Activated T-helper 1 cell treated with anti-CD3 and anti-CD28 coated beads, Interleukin-12 subunit alpha, Interleukin-12 subunit beta, Interleukin-2, Interleukin-4 antibody, amounts not matched to agents 30 ng/mL and 10 ng/mL and 1 ng/mL, durations not matched to agents 14 hours and 24 hours and 36 hours (primary cell): ENCODE results near the gene SLC35B1. TPM values are rescaled to one million over a fixed set of nuclear protein-coding genes. Genes with fewer than 3 reads are reported as not detected.

Source experiments
- DNase-seq: peaks from one replicate; pipeline ENCODE4 v3.0.0; 2021; ENCODE audit warnings: low spot score
- H3K27ac Mint-ChIP-seq: one replicate; pipeline ENCODE4 v1.8.0; 2021; ENCODE audit warnings: mild to moderate bottlenecking, mixed read lengths
- H3K27me3 Mint-ChIP-seq: one replicate; pipeline ENCODE4 v1.8.0; 2022; ENCODE audit warnings: mild to moderate bottlenecking, moderate library complexity, mixed read lengths; ENCODE audit not compliant: insufficient read depth
- H3K36me3 Mint-ChIP-seq: one replicate; pipeline ENCODE4 v1.8.0; 2021; ENCODE audit warnings: low read depth, mixed read lengths
- H3K4me1 Mint-ChIP-seq: one replicate; pipeline ENCODE4 v1.8.0; 2021; ENCODE audit warnings: low read depth, mixed read lengths
- H3K4me3 Mint-ChIP-seq: one replicate; pipeline ENCODE4 v1.8.0; 2021; ENCODE audit warnings: mild to moderate bottlenecking, moderate library complexity, mixed read lengths
- H3K9me3 Mint-ChIP-seq: one replicate; pipeline ENCODE4 v1.8.0; 2021; ENCODE audit warnings: mixed read lengths
- intact Hi-C: fragments of 100-400 bp; cut with micrococcal nuclease; formaldehyde crosslinking; loops from one replicate; pipeline ENCODE4 v1.15.1; 2024
- total RNA-seq: library from RNA; stranded (reverse); gene quantifications from 2 replicates; pipeline ENCODE4 v1.2.3, GENCODE V29; 2022

SLC35B1 gene
- total RNA-seq, 1 donor from 2014 or later = 71.6 TPM

DNA sequence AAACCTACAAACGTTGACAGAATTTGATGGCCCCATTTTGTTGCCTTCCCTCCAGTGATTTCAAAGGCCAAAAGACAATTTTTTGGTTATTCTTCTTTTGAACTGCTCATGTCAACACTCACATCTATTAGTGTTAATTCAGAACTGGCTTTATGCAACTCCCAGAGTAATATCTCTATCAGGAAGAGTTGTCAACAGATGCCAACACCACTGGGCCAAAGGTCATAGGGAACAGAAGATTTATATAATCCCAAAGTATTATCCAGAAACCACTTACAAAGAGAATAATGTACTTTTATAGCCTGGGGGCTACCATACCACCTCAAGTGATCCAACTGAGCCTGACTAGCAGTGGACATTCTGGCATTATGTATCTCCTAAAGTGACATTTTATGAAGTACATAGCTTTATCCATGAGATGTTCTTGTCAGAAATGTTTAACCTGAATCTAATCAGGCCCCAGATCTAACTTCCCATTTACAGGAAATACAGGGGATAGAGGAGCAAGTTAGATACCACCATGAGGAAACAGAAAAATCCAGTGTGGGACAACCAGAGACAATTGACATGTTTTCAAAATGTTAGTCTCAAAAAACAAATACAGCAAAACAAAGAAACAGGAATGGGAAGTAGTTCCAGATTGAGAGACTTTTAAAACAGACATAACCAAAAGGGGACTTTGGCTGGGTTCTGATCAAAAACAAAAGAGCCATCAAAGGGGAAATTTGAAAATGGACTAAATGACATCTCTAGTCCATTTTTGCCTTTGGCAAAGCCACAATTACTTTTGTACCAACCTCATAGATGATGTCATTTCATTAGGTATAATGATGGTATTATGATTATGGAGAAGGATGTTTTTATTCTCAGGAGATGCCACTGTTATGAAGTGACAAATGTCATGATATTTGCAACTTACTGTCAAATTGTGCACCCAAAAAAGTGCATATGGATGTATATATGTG, 37.7 kb upstream of the SLC35B1 start:
- H3K27ac Mint-ChIP-seq = peak overlapping the region; percentile 93
- intact Hi-C loops = loop anchor here (5.0 kb wide), 1 partner anchor 992 kb away; no protein-coding TSS in a partner anchor
- no peak for DNase-seq
- H3K27me3 Mint-ChIP-seq = no peaks in the 10 kb centered on the region
- peaks cover 14% of the 10 kb centered on the region for H3K36me3 Mint-ChIP-seq
- peaks cover 83% of the 10 kb centered on the region for H3K4me1 Mint-ChIP-seq
- peaks cover 7% of the 10 kb centered on the region for H3K9me3 Mint-ChIP-seq
- peak overlapping the region; percentile 78 for H3K4me3 Mint-ChIP-seq

DNA sequence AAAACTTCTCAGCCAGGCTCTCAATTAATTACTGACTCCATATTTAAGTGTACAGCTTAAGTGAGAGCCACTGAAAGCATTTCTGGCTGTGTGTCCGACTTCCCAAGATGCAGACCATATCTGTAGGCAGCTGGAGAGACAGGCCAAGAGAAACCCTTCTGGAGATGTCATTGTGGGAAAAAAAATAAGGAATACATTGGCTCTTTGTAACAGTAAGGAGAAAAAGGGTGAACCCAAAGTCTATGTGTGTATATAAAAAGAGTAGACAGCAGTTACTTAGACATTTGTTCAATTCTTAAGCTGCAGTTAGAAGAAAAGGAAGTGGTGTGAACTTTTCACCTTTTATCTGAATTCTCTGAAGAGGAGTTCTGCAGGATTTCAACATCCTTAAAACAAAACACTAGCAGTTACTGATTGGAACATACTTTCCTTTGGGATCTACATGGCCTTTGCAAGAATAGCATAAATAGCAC, 34.4 kb upstream of the SLC35B1 start:
- Mint-ChIP-seq H3K4me3 (peak overlapping the region; percentile 80), H3K27ac (peak overlapping the region; percentile 99), H3K27me3 (no peaks in the 10 kb centered on the region), H3K4me1 (peaks cover 85% of the 10 kb centered on the region), H3K36me3 (peaks cover 18% of the 10 kb centered on the region), H3K9me3 (peaks cover 7% of the 10 kb centered on the region)
- DNase-seq = no peak
- intact Hi-C loops = no loop called here

DNA sequence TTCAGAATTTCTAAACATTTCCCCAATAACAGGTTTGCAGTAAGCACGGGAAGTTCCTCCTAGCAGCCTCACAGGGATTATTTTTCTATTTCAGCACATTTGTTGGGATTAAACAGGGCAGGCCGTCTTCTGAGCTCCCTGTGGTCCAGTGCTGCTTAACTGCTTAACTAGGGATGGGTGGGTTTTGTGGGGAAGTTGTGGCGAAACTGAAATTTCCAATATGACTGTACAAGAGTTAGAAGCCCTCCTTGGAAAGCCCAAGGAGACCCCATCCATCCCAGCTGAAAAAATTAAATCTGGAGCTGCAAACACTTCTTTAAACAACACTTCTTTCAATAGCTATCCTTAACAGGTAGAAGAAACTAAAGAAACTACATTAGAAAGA, 33.9 kb upstream of the SLC35B1 start:
- intact Hi-C loops = no loop called here
- Mint-ChIP-seq H3K4me1 (peaks cover 85% of the 10 kb centered on the region), H3K27ac (peak overlapping the region; percentile 99), H3K36me3 (peaks cover 18% of the 10 kb centered on the region), H3K4me3 (peak overlapping the region; percentile 80), H3K27me3 (no peaks in the 10 kb centered on the region), H3K9me3 (peaks cover 7% of the 10 kb centered on the region)
- no peak for DNase-seq

DNA sequence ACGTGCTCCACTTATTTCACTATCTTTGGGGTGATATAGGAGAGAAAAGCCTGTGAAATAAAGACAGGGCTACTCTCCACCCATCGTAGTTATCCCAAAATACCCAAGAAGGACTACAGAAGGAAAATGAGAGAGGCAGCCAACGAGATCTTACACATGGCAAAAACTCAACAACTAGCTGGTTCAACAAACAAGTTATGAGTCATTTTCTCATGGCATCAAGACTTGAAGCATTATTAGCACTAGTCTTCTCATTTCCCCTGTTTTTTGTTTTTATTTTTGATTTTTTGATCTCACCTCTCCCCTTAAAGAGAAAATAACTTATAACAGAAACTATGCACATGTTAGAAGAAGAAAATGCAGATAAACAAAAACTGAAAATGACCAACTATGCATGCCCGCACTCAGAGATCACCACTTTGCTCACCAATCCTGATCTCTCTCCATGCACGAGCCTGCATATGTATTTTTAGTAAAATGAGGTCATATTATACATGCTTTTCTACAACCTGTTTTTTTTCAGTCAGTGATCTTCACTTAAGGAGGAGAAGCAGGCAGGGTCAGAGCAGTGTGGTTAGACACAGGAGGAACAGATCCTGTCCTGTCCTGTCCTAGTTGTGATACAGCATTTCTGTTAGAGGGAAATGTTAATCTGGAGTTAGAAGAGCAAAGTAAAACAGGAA, 33.4 kb upstream of the SLC35B1 start:
- peaks cover 18% of the 10 kb centered on the region for H3K36me3 Mint-ChIP-seq
- peaks cover 7% of the 10 kb centered on the region for H3K9me3 Mint-ChIP-seq
- no peaks in the 10 kb centered on the region for H3K27me3 Mint-ChIP-seq
- H3K4me1 Mint-ChIP-seq = peaks cover 85% of the 10 kb centered on the region
- DNase-seq = no peak
- peak overlapping the region; percentile 99 for H3K27ac Mint-ChIP-seq
- peak overlapping the region; percentile 80 for H3K4me3 Mint-ChIP-seq
- intact Hi-C loops = no loop called here

DNA sequence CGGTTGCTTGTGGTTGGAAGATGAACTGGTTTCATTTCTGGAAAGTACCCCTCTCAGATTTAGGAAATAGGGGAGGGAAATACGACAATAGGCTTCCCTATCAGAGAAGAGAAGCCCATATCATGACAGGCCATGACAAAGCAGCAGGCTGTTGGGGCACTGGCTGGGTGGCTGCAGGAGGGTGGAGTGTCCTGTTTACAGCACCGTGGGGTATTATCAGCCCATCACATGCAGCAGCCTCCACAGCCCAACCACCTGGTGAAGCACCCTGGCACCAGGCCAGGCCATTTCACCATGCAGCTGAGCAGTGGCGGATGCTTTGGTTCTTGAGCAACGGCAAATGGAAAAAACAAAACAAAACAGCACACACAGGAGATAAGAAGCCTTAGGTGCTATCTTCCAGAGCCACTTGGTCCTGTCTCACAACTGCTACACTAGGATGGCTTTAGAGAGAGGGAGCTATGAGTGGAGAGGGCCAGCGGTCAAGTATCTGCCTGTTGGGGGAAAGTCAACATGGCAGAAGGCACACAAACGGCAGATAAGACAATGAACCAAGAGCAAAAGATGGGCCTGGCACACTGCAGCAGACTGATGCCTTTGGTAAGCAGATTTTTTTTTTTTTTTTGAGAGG, 32.0 kb upstream of the SLC35B1 start:
- H3K27ac Mint-ChIP-seq = peak overlapping the region; percentile 99
- no peaks in the 10 kb centered on the region for H3K27me3 Mint-ChIP-seq
- H3K36me3 Mint-ChIP-seq = peaks cover 12% of the 10 kb centered on the region
- DNase-seq = peak; percentile 83
- intact Hi-C loops = loop anchor here (1.0 kb wide), 5 partner anchors 9 to 49 kb away; partner anchors contain the start of genes FAM117A and KAT7
- H3K4me3 Mint-ChIP-seq = peak overlapping the region; percentile 80
- H3K4me1 Mint-ChIP-seq = peaks cover 72% of the 10 kb centered on the region
- no peaks in the 10 kb centered on the region for H3K9me3 Mint-ChIP-seq

DNA sequence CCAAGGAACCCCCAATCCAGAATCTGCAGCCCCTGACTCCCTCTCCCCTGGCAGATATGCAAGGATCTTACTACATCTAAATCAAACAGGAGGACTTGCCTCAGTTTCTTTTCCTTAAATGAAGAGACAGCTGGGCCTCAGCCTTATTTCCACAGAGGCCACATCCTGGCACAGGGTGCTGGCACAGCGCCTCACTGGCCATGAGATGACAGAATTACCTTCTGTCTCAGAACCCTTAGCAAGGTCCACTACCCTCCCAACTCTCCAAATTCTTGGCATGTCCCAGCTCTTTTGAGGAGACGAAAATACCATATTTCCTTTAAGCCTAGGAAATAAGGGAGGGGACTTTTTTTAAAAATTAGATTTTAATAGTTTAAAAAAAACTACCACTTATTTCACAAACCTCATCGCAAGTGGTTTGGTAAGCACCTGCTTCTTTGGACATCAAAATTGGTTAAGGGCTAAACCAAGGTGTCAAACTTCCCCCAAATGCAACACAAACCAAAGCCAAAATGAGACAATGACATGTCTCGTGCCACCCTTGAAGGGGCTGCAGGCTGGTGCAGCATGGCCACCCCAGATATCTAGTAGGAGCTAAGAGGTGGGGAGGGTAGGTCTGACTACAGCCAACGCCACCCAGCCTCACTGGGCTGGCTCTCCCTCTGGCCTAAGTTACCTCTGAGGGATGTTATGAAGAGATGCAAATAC, 30.8 kb upstream of the SLC35B1 start:
- no peak for DNase-seq
- peaks cover 75% of the 10 kb centered on the region for H3K4me1 Mint-ChIP-seq
- H3K27me3 Mint-ChIP-seq = no peaks in the 10 kb centered on the region
- H3K4me3 Mint-ChIP-seq = peak overlapping the region; percentile 80
- intact Hi-C loops = loop anchor here (1.0 kb wide), 5 partner anchors 10 to 50 kb away; partner anchors contain the start of genes FAM117A and KAT7
- H3K9me3 Mint-ChIP-seq = no peaks in the 10 kb centered on the region
- H3K36me3 Mint-ChIP-seq = peaks cover 14% of the 10 kb centered on the region
- peak overlapping the region; percentile 99 for H3K27ac Mint-ChIP-seq

DNA sequence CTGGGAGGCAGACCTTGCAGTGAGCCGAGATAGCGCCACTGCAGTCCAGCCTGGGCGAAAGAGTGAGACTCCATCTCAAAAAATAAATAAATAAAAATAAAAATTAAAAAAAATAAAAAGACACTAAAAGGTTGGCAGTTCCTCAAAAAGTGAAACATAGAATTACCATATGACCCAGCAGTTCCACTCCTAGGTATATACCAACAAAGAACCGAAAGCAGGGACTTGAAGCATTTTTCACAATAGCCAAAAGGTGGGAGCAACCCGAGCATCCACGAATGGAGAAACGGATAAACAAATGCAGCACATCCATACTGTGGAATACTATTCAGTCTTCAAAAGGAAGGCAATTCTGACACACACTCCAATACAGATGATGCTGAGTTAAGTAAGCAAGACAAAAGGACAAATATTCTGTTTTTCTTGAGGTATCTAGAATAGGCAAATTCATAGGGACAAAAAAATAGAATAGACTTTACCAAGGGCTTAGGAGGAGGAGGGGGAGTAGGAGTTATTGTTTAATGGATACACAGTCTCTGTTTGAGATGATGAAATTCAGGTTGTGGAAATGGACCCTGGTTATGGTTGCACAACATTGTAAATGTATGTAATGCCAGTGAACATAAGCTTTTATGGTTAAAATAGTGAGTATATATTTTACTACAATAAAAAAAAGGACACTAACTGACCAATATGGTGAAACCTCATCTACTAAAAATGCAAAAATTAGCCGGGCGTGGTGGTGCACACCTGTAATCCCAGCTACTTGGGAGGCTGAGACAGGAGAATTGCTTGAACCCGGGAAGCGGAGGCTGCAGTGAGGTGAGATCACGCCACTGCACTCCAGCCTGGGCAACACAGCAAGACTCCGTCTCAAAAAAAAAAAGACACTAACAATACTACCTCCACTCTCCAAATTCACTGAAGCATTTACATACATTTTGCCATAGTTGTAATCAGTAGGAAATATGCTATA, 27.0 kb upstream of the SLC35B1 start:
- no peak overlapping the region for H3K4me3 Mint-ChIP-seq
- peak overlapping the region; percentile 31 for H3K27ac Mint-ChIP-seq
- peaks cover 57% of the 10 kb centered on the region for H3K4me1 Mint-ChIP-seq
- H3K9me3 Mint-ChIP-seq = no peaks in the 10 kb centered on the region
- intact Hi-C loops = no loop called here
- H3K27me3 Mint-ChIP-seq = no peaks in the 10 kb centered on the region
- DNase-seq = no peak
- H3K36me3 Mint-ChIP-seq = peaks cover 27% of the 10 kb centered on the region

DNA sequence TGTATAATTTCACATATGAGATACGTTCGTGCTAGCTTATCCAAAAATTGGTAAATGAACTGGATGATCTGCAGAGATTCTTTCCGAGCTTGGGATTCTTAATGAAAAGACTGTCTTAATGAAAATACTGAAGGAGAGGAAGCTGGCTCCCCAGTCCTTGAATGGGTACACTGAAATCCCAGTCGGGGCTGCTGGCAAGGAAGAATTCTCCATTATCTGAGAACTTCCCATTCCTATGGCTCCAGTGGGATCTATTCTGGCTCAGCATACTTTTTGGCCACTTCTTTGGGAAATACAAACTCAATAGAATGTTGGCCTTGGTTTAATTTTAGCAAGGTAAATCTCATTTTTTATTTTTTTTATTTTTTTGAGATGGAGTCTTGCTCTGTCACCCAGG, 23.7 kb upstream of the SLC35B1 start:
- no peak overlapping the region for H3K27ac Mint-ChIP-seq
- H3K4me3 Mint-ChIP-seq = no peak overlapping the region
- no peaks in the 10 kb centered on the region for H3K9me3 Mint-ChIP-seq
- peaks cover 39% of the 10 kb centered on the region for H3K4me1 Mint-ChIP-seq
- intact Hi-C loops = no loop called here
- peaks cover 36% of the 10 kb centered on the region for H3K36me3 Mint-ChIP-seq
- DNase-seq = no peak
- no peaks in the 10 kb centered on the region for H3K27me3 Mint-ChIP-seq

DNA sequence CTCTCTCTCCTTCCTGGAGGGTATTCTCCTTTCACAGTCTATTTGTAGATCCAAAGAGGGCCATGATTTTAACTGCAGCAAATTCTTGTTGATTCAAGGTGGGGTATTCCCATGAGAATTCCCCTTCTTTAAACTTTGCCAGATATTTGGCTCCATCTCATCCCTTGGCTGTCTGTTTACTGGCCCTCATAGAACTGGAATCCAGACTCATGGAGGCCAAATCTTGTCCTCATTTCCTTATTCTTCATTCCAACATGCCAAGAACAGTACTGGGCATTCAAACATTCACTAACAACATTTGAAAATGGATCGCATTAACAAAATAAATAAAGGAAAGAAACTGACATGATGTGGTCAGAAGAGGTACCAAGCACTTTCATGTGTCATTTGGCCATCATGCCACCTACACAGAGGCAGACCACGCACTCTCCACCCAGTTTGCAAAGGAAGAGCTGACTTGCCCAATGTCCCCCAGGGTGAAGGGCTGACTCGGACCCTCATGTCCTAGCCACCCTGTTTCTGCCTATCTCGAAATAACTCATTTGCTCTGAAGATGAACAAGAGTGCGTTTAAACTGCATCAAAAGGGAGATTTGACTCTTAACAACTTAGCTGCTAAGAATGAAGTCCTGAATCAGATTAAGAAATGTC, 23.1 kb upstream of the SLC35B1 start:
- H3K27ac Mint-ChIP-seq = peak overlapping the region; percentile 56
- intact Hi-C loops = no loop called here
- H3K36me3 Mint-ChIP-seq = peaks cover 36% of the 10 kb centered on the region
- no peaks in the 10 kb centered on the region for H3K27me3 Mint-ChIP-seq
- no peaks in the 10 kb centered on the region for H3K9me3 Mint-ChIP-seq
- H3K4me1 Mint-ChIP-seq = peaks cover 37% of the 10 kb centered on the region
- no peak overlapping the region for H3K4me3 Mint-ChIP-seq
- DNase-seq = no peak

DNA sequence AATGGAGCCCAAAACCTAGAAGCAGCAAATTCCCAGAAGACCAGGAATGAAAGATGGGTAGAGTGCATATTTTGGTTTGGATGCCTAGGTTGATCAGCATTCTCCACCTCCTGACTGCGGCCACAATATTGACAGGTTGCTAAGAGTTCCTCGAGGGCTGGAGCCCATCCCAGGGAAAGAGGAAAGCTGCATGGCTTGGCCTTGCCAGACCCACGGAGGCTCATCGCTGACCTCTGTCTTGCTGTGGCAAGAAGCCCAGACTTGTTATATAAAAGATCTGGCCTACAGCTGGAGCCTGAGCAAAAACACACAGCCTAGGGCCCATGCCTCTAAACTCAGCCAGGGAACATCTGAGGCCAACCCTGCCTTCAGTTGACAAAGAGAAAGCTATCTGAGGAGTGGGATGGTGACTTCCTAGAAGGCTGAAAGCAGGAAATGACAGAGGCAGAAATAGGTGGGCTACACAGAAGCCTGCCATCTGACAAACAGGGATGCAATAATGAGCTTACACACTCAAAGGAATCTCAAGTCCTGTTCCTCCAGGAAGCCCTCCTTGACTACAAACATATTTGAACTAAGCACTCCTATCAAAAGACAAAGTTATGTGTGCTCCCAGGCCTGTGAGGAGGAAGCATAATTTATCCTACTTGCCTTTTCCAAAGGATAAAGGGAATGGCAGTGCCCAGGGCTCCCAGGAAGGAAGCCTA, 22.5 kb upstream of the SLC35B1 start:
- no peak for DNase-seq
- no peaks in the 10 kb centered on the region for H3K27me3 Mint-ChIP-seq
- no peaks in the 10 kb centered on the region for H3K9me3 Mint-ChIP-seq
- peaks cover 37% of the 10 kb centered on the region for H3K4me1 Mint-ChIP-seq
- intact Hi-C loops = no loop called here
- H3K36me3 Mint-ChIP-seq = peaks cover 42% of the 10 kb centered on the region
- no peak overlapping the region for H3K4me3 Mint-ChIP-seq
- no peak overlapping the region for H3K27ac Mint-ChIP-seq

DNA sequence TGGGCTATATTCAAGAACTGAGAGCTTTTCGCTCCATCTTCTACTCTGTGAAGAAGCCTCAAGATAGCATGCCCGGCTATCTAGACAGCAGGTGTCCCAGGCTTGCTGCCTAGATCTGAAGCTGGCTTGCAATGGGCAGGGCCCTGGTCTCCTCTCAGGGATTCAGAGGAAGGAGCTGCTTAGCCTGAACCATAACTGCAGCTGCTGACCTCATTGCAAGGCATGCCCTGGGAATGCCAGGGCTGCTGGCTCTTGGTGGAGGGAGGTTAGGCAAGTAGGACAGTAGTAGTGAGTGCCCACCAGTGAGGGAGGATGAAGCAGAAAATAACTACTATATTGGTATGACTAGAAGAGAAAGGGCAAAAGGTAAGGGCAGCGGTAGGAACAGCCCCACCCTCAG, 21.3 kb upstream of the SLC35B1 start:
- peaks cover 43% of the 10 kb centered on the region for H3K36me3 Mint-ChIP-seq
- no peaks in the 10 kb centered on the region for H3K27me3 Mint-ChIP-seq
- intact Hi-C loops = no loop called here
- H3K9me3 Mint-ChIP-seq = no peaks in the 10 kb centered on the region
- peaks cover 33% of the 10 kb centered on the region for H3K4me1 Mint-ChIP-seq
- no peak overlapping the region for H3K4me3 Mint-ChIP-seq
- DNase-seq = no peak
- peak overlapping the region; percentile 64 for H3K27ac Mint-ChIP-seq
